A172 (cell line): ENCODE measurements around the gene HAT1. TPM values are rescaled to one million over a fixed set of nuclear protein-coding genes. Genes with fewer than 3 reads are reported as not detected.
"Not testable (repeated sequence)": the region's sequence is repeated elsewhere in the genome, so short reads cannot be mapped to it uniquely, and the experiment has no call there.

ENCODE experiments used
- DNase-seq: peaks from one replicate; pipeline ENCODE4 v3.0.0-alpha.2; 2015; ENCODE audit warnings: low spot score
- total RNA-seq: library from RNA; depleted of rRNA; stranded (reverse); fragments of >200 nt; shearing (Covaris generic); gene quantifications from 2 replicates; pipeline ENCODE4 v1.2.3, GENCODE V29; 2014

The HAT1 gene
- total RNA-seq, 1 experiment from 2014 or later: 197 TPM

DNA sequence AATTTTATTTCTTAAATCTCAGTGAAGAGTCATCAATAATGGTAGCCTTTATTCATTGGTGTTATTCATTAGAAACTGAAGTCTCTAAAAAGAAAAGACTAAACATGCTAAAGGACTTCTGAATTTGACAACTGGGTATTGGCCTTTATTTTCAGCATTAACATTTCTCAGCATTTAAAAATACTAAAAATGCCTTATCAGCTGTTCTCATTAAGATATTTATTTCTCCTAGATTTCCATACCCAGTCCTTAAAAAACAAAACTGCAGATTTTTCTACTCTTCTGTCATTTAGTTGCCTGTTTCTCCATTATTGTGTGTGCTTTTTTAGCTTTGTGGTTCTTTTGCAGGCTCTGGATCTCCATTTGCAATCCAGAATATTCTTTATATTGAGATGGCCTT, 46.2 kb downstream of the HAT1 start:
- DNase-seq: no peak

DNA sequence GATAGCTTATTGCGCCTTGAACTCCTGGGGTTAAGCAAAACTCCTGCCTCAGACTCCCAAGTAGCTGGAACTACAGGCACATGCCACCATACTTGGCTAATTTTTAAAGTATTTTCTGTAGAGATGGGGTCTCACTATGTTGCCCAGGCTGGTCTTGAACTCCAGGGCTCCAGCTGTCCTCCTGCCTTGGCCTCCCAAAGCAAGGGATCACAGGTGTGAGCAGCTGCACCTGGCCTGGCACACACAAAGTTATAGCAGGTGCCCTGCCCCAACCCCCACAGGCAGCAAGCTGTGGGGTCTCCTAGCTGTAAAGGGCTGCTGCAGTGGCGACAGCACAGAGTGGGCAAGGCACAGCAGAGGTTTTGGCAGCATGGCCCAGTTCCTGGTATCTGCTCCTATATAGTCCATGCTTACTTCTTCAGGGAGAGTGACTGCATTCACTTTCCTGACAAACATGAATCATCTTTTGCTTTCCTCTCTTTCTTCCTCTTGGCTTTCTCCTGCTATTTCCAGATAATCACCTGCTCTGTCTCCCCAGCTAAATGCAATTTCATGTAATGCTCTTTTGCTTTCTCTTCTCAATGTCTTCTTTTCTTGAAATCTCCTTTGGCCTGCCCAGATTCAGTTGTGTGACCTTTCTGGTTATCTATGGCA, 50.2 kb downstream of the HAT1 start:
- DNase-seq: no peak

DNA sequence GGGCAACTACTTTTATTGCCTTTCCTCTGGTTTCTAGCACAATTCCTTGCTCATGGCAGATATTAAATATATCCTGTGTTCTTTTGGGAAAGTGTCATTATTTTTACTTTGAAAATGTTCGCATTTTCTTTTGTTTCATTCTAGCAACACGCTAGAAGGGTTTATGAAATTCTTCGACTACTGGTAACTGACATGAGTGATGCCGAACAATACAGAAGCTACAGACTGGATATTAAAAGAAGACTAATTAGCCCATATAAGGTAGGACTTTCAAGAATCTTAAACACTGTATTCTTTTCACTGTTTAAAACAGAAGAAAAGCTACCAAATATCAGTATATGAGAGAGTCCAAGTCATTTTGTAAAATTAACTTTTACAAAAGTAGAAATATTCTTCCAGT, 56.8 kb downstream of the HAT1 start:
- DNase-seq: no peak

DNA sequence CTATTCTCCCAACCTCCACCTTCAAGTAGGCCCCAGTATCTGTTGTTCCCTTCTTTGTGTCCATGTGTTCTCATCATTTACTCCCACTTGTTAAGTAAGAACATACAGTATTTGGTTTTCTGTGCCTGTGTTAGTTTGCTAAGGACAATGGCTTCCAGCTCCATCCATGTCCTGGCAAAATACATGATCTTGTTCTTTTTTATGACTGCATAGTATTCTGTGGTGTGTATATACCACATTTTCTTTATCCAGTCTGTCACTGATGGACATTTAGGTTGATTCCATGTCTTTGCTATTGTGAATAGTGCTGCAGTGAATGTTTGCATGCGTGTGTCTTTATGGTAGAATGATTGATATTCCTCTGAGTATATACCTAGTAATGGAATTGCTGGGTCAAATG, 61.7 kb downstream of the HAT1 start:
- not testable (repeated sequence) for DNase-seq

DNA sequence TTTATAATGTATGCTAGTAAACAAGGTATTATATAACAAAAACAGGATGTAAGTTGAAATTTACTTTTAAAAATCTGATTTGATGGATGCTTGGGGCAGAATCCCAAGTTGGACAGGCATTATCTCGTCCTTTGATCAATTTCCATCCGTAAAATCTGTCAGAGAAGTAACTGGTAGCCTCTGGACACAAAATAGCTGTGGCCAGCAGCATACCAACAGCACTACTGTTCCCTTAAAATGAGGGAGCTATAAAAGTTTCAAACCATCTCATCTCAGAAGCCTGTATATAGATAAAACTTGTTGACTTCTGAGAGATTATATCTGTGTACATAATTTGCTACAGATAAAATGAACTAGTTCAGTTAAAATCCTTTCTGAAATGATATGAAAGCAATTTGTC, 62.8 kb downstream of the HAT1 start:
- no peak for DNase-seq

DNA sequence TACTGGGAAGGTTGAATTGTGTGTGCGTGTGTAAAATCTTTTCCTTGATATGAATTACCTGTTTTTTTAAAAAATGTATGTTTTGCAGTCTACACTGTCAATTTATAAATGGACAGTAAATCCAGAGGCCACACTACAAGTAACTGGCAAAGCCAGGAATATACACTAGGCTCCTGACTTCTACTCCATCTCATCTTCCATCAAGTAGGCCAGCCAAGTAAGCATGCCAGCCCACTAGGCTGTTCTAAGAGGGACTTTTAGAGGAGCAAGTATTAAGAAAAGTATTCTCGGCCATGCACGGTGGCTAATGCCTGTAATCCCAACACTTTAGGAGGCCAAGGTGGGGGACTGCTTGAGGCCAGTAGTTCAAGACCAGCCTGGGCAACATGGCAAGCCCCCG, 64.5 kb downstream of the HAT1 start:
- DNase-seq: no peak

DNA sequence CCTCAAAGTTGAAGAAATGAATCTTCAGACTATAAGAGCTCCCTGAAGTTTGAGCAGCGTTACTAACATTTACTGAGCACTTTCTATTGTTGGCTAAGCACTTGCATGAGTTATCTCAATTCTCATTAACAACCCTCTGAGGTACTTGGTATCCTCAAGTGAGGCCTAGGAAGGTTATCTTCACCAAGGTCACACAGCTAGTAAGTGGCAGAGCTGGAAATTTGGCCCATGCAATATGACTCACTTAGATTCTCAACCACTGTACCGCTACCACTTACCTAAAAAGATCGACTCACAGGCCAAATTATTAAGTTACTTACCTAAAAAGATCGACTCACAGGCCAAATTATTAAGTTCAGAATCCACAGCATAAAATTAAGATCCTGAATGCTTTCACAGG, 68.8 kb downstream of the HAT1 start:
- no peak for DNase-seq

DNA sequence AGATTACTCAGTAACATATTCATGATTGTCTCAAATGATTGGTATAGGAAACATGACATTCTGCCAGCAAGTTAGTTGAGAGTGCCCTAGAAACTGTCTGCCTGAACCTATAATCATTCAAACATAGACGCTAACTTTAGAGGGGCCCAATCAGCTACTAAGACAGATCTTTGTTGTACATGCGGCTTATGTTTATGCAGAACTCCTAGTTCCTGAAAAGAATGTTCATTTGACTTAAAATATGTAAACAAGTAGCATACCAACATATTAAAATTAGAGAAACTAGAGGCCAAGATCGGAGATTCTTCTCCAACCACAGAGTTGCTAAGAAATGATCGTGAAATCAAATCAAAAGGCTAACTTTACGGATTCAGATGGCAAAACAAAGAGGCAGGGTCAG, 73.3 kb downstream of the HAT1 start:
- DNase-seq: no peak

DNA sequence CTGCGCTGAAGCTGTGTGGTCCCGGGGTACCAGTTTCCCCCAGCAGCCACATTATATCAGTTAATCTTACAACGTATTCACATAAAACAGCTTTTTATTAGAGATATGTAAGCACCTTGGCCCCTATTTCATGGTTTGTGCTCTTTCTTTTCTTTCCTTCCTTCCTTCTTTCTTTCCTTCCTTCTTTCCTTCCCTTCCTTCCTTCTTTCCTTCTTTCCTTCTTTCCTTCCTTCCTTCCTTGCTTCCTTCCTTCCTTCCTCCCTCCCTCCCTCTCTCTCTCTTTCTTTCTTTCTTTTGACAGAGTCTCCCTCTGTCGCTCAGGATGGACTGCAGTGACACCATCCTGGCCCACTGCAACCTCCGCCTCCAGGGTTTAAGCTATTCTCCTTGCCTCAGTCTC, 73.8 kb downstream of the HAT1 start:
- no peak for DNase-seq

DNA sequence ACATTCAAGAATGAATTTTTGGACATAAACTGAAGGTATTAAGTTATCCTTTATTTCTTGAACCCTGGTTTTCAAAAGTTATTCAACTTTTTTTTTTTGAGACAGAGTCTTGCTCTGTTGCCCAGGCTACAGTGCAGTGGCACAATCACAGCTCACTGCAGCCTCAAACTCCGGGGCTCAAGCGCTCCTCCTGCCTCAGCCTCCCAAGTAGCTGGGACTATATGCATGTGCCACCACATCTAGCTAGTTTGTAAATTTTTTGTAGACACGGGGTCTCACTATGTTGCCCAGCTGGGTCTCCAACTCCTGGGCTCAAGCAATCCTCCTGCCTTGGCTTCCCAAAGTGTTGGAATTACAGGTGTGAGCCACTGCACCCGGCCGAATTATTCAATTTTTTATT, 74.8 kb downstream of the HAT1 start:
- DNase-seq: not testable (repeated sequence)

DNA sequence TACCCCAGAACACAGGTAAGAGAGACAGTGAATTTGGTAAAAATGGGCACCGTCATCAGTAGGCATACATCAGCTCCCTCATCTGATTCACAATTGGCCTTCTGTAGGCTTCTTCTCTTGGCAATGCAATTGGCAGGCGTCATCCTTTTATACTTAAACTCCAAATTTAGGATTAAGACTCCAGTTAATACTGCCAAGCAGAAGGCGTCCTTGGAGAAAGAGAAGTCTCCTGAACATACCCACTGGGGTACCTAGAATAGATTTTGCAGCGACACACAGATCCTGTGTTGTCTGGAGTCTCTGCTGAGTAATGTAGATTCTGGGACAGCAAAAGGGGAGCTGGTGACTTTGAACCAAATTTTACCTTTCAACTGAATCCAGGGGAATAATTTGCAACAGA, 76.9 kb downstream of the HAT1 start:
- DNase-seq: peak; percentile 6

DNA sequence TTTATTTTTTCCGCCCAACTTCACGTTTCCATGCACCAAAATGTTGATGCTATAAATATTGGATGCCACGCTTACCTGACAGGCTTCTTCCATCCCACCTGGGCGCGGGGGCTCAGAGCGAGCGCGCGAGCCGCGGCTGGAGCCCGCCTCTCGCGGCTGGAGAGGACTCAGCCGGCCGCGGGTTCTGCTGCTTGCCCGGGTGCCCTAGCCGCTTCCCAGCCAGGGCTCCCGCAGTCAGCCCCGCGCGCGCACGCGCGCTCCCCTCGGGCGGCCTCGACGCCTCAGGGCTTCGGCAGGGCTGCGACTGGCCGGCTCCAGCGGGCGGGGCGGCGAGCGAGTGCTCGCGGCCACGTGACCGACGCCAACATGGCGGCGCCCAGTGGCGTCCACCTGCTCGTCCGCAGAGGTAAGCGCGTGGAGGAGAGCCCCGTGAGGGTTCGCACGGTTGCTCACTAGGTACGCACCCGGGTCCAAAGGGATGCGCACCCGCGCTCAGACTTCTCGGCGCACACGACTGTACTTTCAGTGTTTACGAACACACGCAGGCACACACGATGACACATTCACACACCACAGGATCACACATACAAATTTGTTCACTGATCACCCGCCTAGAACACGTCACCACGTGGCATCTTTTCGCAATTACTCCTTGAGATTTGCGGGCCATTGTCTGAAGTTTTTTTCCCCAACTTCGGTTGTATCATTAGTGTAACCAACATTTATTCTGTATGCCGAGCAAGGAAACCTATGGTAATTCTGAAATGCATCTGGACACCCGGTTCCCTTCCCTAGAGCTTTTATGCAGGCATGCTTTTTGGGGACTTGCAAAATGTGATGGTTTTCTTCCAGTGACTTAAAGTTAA, 77.6 kb downstream of the HAT1 start, which contains the start of gene METAP1D:
Gene METAP1D, plus strand, starts transcription at position 350 of the 866 bp plus-strand sequence. Its CDS starts 17 bp downstream, at position 367.
- peak; percentile 81 for DNase-seq

DNA sequence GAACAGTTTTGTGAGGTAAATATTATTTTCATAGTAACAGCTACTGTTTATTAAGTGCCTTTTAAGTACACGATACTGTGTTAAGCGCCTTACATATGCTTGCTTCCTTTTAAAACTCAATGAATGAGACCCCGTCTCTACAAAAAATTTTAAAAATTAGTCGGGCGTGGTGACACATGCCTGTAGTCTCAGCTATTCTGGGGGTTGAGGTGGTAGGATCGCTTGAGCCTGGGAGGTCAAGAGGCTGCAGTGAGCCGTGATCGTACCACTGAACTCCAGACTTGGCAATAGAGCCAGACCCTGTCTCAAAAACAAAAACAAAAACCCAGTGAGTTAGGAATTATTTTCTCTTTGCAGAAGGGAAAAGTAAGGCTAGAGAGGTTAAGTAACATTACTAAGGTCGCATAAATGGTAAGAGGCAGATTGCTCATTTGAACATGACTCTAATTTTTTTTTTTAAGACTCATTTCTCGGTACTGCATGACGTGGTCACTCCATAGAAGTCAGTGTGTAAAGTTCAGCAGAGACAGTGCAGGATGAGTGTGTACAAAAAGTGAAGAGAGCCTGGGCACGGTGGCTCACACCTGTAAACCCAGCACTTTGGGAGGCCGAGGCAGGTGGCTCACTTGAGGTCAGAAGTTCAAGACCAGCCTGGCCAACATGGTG, 78.6 kb downstream of the HAT1 start:
- no peak for DNase-seq

DNA sequence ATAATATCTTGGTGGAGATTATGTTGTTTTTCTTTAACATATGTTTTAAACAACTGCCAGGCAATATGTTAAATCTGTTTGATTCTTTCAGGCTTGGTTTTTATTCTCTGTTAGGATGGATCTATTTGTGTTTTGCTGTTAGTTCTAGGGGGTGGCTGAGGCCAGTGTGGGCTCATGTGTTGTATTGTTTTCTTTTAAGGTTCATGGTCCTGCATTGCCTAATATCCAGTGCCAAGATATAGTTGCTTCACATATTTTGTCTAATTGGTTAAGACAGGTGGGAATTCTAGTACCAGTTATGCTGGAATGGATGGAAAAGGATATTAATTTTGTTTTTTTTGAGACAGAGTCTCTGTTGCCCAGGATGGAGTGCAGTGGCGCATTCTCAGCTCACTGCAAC, 85.1 kb downstream of the HAT1 start:
- no peak for DNase-seq

DNA sequence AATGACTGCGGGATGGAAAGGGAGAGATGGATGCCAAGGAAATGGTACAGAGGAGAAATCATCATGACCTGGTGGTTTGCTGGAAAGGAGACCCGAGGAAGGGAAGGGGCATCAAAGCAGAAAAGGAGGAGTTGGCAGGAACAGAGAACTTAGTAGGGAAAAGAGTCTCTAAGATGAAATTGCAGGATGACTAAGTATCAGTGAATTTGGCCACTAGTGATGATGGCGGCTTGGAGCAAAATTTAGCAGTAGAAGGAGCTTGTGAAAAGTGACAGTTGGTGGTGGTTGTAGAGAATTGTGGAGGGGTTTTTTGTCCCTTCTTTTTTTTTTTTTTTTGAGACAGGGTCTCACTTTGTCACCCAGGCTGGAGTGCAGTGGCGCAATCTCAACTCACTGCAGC, 87.6 kb downstream of the HAT1 start:
- DNase-seq: peak; percentile 36

DNA sequence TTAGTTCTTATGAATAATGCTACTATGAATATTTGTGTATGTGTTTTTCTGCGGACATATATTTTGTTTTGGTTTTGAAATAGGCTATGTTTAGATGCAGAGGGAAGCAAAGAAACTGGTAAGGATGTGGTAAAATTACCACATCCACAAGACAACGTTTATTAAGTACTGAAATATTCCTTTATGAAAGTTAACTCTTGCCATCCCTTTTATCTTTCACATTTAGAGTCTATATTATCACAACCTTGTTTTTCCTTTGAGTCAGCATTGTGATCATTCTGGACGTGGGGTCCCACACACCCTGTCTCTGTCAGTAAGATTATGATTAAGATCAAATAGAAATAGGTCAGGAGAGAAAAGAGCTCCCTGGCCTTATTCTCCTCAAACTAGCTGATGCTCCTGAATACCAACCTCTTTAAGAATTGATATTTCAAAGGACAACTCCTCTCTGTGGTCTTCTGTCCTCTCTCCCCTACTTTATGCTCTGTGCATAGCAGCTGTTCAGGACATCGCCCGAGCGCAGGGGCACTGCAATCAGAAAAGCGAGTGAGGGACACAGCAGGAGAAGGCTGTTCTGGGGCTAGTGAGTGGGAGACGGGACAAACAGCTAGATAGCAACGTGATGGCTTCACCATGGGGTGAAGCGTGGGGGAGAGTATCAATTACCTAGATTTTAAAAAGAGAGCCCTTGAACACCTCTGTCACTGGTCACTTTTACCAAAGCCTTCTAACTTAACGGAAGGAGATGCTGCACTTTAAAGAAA, 89.7 kb downstream of the HAT1 start:
- DNase-seq: no peak

DNA sequence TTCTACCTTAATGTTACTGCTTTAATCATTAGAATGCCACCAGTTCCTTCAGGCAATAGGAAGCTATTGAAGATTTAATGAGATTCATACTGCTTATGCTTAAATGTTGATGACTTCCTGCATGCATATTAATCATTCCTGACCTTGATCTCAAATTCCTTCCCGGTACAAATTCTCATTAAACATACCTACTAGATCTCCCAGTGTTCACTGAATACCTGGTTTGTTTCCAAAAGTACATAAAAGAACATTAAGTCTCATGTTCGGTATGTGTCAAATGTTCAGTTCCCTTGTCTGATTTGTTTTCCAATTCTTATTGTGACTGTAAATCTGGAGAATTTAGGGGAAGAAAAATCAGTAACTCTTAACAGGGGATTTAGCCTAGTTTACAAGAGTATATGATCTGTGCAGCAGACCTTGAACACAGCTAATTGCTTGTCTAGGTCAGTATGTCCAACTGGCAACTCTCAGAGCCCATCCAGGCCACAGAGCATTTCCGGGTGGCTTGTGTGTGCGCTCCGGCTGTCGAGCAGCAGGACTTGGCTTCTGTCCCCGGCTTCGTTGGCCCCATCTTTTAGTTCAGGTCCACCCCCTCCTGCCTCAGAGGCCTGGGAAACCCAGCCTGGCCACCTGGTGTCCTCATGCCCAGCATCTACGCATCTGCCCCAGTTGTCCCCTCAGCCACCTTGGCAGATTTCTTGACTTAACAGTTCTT, 90.6 kb downstream of the HAT1 start:
- DNase-seq: no peak

DNA sequence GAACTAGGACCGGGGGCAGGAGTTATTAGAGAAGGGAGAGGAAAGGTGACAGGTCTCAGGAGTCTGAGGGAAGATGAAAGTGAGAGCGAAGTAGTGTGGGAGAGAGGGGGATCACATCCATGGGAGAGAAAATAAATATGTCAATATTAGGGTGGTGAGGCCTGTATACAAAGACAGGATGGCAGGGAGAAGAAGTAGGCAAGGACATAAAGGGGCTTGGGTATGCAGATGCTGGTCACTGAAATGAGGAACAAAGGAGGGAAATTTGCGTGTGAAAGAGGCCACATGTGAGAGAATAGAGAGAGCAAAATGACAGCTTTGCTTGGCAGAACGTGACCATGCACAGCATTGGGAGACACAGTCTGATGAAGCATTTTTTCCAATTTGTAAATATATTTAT, 91.1 kb downstream of the HAT1 start:
- no peak for DNase-seq

DNA sequence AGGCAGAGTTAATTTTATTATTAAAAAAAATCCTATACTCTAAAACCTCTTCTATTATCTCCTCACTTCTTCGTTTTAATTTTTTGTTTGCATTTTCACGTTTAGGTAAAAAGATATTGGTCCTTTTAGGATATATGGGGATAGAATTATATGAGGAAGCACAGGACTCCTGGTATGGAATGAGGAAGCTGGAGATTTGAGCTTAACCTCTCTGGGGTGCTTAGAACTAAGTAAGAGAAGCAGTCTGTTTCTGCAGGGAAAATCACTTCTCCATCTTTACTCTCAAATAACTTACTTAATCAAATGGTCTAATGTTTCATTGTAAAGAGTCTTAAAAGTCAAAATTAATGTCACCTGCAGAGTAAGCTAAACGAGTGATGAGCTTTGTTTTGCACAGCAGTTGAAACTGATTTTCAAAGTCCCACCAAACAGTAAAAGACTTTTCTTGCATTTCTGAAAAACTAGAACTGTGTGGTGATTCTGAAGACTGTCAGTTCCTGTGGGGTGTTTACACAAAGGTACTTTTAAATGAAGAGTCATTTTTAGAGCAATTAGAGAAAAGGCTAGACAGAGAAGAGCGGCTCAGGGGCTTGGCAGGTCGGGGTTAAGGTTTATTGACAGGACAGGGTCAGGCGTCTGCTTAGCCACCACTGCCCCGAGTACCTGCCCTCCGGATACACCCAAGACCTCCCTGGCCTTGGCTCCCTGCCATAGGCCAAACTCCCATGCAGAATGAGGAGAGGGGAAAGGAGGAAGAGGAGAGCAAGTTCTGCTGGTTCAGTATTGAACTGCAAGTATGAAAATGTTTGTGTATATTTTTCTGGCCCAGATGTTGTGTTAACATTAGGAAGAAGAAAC, 99.0 kb downstream of the HAT1 start:
- DNase-seq: peak; percentile 20

DNA sequence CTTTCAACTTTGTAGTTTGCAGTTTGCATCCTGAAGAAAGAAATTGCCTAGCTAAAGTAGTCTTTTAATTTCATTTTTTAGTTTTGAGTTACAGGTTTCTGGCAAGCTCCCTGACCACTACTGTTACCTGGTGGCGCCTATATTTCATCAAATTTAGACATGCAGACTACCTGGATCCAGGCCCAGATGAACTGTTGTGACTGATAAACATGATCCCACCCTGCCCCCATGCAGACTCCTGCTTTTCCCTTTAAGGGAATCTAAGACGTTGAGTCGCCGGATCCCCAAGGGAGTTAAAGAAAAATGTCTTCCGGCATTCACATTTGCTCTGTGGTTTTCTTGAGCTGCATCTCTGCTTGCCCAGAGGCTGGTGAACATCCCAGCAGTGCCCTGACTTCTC, 99.7 kb downstream of the HAT1 start:
- DNase-seq: peak; percentile 77
